Placental pericyte (primary cell): ENCODE results near the gene TOX2. TPM values are rescaled to one million over a fixed set of nuclear protein-coding genes. Genes with fewer than 3 reads are reported as not detected.

ENCODE experiments used
- small RNA-seq: library from RNA; depleted of rRNA; stranded (forward); fragments of <200 nt; gene quantifications from one replicate; pipeline ENCODE3, GENCODE V24; 2012; ENCODE audit warnings: low replicate concordance
- total RNA-seq: library from RNA; depleted of rRNA; stranded (reverse); fragments of >200 nt; gene quantifications from 2 replicates; pipeline ENCODE4 v1.2.3, GENCODE V29; 2012

Gene TOX2, protein sequence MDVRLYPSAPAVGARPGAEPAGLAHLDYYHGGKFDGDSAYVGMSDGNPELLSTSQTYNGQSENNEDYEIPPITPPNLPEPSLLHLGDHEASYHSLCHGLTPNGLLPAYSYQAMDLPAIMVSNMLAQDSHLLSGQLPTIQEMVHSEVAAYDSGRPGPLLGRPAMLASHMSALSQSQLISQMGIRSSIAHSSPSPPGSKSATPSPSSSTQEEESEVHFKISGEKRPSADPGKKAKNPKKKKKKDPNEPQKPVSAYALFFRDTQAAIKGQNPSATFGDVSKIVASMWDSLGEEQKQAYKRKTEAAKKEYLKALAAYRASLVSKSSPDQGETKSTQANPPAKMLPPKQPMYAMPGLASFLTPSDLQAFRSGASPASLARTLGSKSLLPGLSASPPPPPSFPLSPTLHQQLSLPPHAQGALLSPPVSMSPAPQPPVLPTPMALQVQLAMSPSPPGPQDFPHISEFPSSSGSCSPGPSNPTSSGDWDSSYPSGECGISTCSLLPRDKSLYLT
- 9.0 and 10.5 TPM in 2 replicates for total RNA-seq

DNA sequence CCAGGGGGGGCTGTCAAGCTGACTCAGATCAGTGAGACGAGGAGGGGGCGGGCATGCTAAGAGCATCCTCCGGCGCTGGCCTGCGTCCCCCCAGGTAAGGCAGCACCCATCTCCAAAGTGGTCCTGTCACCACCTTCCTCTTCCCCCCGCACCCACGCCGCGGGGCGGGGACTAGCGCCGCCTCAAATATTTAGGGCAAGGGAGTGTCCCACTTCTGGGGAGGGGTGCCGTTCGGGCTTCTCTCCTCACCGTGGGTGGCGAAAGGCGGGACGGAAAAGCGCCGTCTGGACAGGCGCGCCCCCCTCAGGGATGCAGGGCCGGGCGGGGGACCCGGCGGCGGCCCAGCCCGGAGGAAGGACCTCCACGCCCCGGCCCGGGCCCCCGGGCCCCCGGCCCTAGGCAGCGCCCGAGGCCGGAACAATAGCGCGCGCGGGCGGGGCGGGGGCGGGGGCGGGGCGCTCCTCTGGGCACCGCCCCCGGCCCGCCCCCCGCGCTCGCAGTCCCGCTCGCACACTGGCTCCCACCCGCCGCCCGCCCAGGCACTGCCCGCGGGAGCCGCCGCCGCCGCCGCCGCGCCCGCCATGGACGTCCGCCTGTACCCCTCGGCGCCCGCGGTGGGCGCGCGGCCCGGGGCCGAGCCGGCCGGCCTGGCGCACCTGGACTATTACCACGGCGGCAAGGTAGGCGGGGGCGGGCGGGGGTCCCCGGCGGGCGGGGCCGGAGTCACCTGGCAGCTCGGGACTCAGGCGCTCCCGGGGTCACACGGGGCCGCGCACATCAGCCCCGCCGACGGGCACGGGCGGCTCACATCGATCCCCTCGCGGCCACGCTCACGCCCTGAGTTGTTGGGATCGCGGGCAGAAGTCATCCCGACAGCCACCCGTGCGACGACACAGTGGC, at the start of gene TOX2:
Gene TOX2, plus strand, starts transcription at position 542 of the 900 bp plus-strand sequence. Its CDS starts 40 bp downstream, at position 582.

Small RNAs within 50 kb of the gene (small RNA-seq; reads per million reads assigned to genes)
- gene RN7SL443P: not detected

Other genes starting within 250 kb of the TOX2 start
- 1.3 and 34.4 TPM in 2 replicates for gene MYBL2, start 247.7 kb upstream of the TOX2 start, total RNA-seq
- gene GTSF1L, start 187.8 kb upstream of the TOX2 start, total RNA-seq: not detected in 2 replicates